ENCODE data around the gene THSD4.

DNA sequence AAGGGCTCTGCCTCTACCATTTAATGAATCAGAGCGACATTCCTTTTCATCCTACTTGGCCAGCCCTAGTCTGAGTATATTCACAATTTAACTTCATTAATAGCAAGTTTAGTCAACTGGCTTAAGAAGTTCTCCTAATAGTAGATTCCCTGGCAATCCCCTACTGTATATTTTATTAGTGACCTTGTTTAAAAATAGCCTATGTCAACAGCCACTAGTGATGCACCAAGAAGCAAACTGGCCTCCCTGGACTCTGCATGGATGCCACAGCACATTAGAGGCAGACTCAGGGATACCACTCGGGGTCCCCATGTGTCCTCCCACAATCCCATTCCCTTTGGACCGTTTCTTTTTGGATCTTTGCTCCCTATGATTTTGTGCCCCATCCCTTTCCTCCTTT lies 83.6 kb downstream of the THSD4 start:
- TF ChIP-seq POLR2AphosphoS5 (IDR thresholded peaks at IDR 0.05; ENCODE audit: low read depth): no peak
- TF ChIP-seq, protein P1, sequence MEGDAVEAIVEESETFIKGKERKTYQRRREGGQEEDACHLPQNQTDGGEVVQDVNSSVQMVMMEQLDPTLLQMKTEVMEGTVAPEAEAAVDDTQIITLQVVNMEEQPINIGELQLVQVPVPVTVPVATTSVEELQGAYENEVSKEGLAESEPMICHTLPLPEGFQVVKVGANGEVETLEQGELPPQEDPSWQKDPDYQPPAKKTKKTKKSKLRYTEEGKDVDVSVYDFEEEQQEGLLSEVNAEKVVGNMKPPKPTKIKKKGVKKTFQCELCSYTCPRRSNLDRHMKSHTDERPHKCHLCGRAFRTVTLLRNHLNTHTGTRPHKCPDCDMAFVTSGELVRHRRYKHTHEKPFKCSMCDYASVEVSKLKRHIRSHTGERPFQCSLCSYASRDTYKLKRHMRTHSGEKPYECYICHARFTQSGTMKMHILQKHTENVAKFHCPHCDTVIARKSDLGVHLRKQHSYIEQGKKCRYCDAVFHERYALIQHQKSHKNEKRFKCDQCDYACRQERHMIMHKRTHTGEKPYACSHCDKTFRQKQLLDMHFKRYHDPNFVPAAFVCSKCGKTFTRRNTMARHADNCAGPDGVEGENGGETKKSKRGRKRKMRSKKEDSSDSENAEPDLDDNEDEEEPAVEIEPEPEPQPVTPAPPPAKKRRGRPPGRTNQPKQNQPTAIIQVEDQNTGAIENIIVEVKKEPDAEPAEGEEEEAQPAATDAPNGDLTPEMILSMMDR (IDR thresholded peaks at IDR 0.05; ENCODE audit: insufficient read depth, low read length): no peak
- TF ChIP-seq, protein P2, sequence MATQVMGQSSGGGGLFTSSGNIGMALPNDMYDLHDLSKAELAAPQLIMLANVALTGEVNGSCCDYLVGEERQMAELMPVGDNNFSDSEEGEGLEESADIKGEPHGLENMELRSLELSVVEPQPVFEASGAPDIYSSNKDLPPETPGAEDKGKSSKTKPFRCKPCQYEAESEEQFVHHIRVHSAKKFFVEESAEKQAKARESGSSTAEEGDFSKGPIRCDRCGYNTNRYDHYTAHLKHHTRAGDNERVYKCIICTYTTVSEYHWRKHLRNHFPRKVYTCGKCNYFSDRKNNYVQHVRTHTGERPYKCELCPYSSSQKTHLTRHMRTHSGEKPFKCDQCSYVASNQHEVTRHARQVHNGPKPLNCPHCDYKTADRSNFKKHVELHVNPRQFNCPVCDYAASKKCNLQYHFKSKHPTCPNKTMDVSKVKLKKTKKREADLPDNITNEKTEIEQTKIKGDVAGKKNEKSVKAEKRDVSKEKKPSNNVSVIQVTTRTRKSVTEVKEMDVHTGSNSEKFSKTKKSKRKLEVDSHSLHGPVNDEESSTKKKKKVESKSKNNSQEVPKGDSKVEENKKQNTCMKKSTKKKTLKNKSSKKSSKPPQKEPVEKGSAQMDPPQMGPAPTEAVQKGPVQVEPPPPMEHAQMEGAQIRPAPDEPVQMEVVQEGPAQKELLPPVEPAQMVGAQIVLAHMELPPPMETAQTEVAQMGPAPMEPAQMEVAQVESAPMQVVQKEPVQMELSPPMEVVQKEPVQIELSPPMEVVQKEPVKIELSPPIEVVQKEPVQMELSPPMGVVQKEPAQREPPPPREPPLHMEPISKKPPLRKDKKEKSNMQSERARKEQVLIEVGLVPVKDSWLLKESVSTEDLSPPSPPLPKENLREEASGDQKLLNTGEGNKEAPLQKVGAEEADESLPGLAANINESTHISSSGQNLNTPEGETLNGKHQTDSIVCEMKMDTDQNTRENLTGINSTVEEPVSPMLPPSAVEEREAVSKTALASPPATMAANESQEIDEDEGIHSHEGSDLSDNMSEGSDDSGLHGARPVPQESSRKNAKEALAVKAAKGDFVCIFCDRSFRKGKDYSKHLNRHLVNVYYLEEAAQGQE (IDR thresholded peaks at IDR 0.05; ENCODE audit: insufficient replicate concordance, low read depth): no peak

All from HL-60 (cell line).